C4-2B (cell line): ENCODE measurements around the gene CXCL14.

Experiments used
- CTCF ChIP-seq: fragments of 450-650 bp; conservative IDR thresholded peaks from 2 replicates; pipeline ENCODE4 v1.5.1; 2017; ENCODE audit warnings: mild to moderate bottlenecking
- ZFX ChIP-seq: fragments of 450-650 bp; IDR thresholded peaks from 2 replicates; pipeline ENCODE4 v1.6.1; 2017

DNA sequence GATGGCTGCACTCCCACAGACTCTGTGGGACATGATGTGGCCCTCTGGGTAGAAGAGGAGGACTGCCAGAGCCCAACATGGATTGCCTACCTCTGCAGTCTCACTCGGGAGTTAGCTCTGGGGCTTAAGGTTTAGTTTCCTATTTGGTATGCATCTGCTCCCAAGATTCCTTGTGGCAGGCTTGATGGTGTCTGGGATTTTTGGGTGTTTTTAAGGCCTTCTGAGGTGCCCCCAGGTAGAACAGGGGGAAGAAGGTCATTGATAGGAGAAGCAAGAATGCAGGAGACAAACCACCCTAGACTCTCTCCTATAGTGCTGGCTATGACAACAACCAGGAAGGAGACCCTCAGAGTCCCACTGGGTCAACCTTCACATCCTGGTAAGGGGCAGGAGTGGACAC, 46.7 kb upstream of the CXCL14 start:
- no peak for TF ChIP-seq CTCF
- TF ChIP-seq ZFX: no peak
